ENCODE results near the gene SPATA31C2. TPM values are rescaled to one million over a fixed set of nuclear protein-coding genes. Genes with fewer than 3 reads are reported as not detected.

SPATA31C2 gene
- total RNA-seq, result not detected in 2 replicates

DNA sequence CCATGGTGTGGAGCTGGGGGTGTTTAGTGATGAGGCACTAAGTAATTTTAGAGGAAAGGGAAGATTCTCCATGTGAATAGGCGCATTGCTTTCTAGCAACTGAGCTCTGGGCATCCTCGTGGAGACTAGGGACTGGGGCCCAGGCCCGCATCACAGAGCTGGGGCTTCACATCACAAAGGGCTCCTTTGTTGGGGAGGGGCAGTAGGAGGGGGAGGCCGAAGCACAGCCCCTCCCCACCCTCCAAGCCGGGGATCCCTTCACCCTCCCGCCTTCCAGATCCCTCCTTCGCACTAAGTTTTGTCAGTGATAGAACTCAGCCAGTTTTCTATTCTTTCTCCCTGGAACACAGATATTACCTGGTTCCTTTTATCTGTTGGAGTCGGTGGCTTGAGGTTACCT, at the start of gene SPATA31C2:
Gene SPATA31C2, minus strand, starts transcription at position 101 of the 400 bp plus-strand sequence. Its CDS starts 29 bp downstream, at position 72.

Other genes starting within 250 kb of the SPATA31C2 start
- gene SPATA31C1, start 220.5 kb downstream of the SPATA31C2 start, total RNA-seq, result not detected in 2 replicates
- gene CDK20, start 163.9 kb downstream of the SPATA31C2 start, total RNA-seq, result 2.8 and 3.0 TPM in 2 replicates
- 35.6 and 47.6 TPM in 2 replicates for gene SPIN1, start 250.0 kb upstream of the SPATA31C2 start, total RNA-seq

Measured in airway epithelial cell (primary cell).